Loucy (cell line): Measurements from ENCODE around the gene LY6G6F.

Source experiments
- H2AFZ ChIP-seq: fragments of 200-600 bp; sonication (generic); 2 replicates; pipeline ENCODE4 v1.6.0; 2016; ENCODE audit warnings: antibody characterized with exemption, mild to moderate bottlenecking, low read length, moderate library complexity
- H3F3A ChIP-seq: fragments of 200-600 bp; 2 replicates; pipeline ENCODE4 v1.6.0; 2016; ENCODE audit warnings: antibody characterized with exemption, low read depth, mild to moderate bottlenecking
- H3K27me3 ChIP-seq: fragments of 200-600 bp; sonication (generic); 2 replicates; pipeline ENCODE4 v1.6.1; 2014; ENCODE audit warnings: low read length, mild to moderate bottlenecking; ENCODE audit not compliant: insufficient read depth, poor library complexity, severe bottlenecking
- H3K36me3 ChIP-seq: fragments of 200-600 bp; sonication (generic); 2 replicates; pipeline ENCODE4 v1.6.1; 2016; ENCODE audit warnings: low read length; ENCODE audit not compliant: insufficient read depth
- H3K4me1 ChIP-seq: fragments of 200-600 bp; sonication (generic); 2 replicates; pipeline ENCODE4 v1.5.1; 2014; ENCODE audit warnings: low read length, mild to moderate bottlenecking; ENCODE audit not compliant: insufficient read depth, poor library complexity, severe bottlenecking
- H3K4me2 ChIP-seq: fragments of 200-600 bp; sonication (generic); 2 replicates; pipeline ENCODE4 v1.6.0; 2014; ENCODE audit warnings: antibody characterized with exemption, low read length, low read depth, mild to moderate bottlenecking; ENCODE audit not compliant: poor library complexity, severe bottlenecking
- H3K4me3 ChIP-seq: fragments of 200-600 bp; sonication (generic); 2 replicates; pipeline ENCODE4 v1.5.1; 2014; ENCODE audit warnings: low read length, mild to moderate bottlenecking, mixed read lengths; ENCODE audit not compliant: poor library complexity, severe bottlenecking
- H3K79me2 ChIP-seq: fragments of 200-600 bp; sonication (generic); 2 replicates; pipeline ENCODE4 v1.6.1; 2014; ENCODE audit warnings: low read length; ENCODE audit not compliant: insufficient read depth
- H3K9ac ChIP-seq: fragments of 200-600 bp; sonication (generic); 2 replicates; pipeline ENCODE4 v1.6.0; 2014; ENCODE audit warnings: mild to moderate bottlenecking, low read depth, low read length, moderate library complexity; ENCODE audit not compliant: poor library complexity, severe bottlenecking
- H3K9me2 ChIP-seq: fragments of 200-600 bp; sonication (generic); replicated peaks from 2 replicates; pipeline ENCODE4 v1.6.1; 2016; ENCODE audit warnings: low read depth, low read length, mixed read lengths
- H3K9me3 ChIP-seq: fragments of 200-600 bp; sonication (generic); 2 replicates; pipeline ENCODE4 v1.6.1; 2014; ENCODE audit warnings: mild to moderate bottlenecking, antibody characterized with exemption, low read length, low read depth; ENCODE audit not compliant: insufficient read depth
- H4K20me1 ChIP-seq: fragments of 200-600 bp; sonication (generic); 2 replicates; pipeline ENCODE4 v1.6.0; 2014; ENCODE audit warnings: antibody characterized with exemption, low read length, mild to moderate bottlenecking; ENCODE audit not compliant: insufficient read depth, poor library complexity, severe bottlenecking
- CTCF ChIP-seq: fragments of 200-600 bp; sonication (generic); conservative IDR thresholded peaks from 2 replicates; pipeline ENCODE4 v1.5.1; 2014; ENCODE audit warnings: mild to moderate bottlenecking, antibody characterized with exemption, low read length
- EZH2phosphoT487 ChIP-seq: fragments of 200-600 bp; IDR thresholded peaks from 2 replicates; pipeline ENCODE4 v1.6.1; 2018; ENCODE audit warnings: antibody characterized with exemption, mild to moderate bottlenecking, moderate library complexity, borderline replicate concordance

The LY6G6F gene

GRCh38 chr6:31706599-31706998, at the start of gene LY6G6F:
Gene LY6G6F, plus strand, starts transcription at chr6:31706866. Its CDS starts 41 bp downstream, at chr6:31706907.
- no peak for TF ChIP-seq CTCF
- no peak for TF ChIP-seq EZH2phosphoT487
- no peak within 1 kb of the TSS for H3K4me2 ChIP-seq
- no peaks in the 10 kb centered on the region for H3K36me3 ChIP-seq

GRCh38 chr6:31657406-31658157, 49.1 kb upstream of the LY6G6F start:
- peaks cover 41% of the 10 kb centered on the region for H3K4me1 ChIP-seq
- H3K4me3 ChIP-seq: peak overlapping the region; percentile 92
- no peak for TF ChIP-seq EZH2phosphoT487
- TF ChIP-seq CTCF: no peak
- 0 out of 2 replicates have a peak, but pooled peaks cover 7% of the 10 kb centered on the region for H3F3A ChIP-seq
- peaks cover 40% of the 10 kb centered on the region for H3K79me2 ChIP-seq
- no peaks in the 10 kb centered on the region for H3K9me2 ChIP-seq
- H3K9ac ChIP-seq: peak overlapping the region; percentile 88
- H3K4me2 ChIP-seq: peak overlapping the region; percentile 93
- peaks cover 10% of the 10 kb centered on the region for H4K20me1 ChIP-seq
- H3K9me3 ChIP-seq: no peaks in the 10 kb centered on the region
- H3K27me3 ChIP-seq: no peaks in the 10 kb centered on the region
- H3K36me3 ChIP-seq: no peaks in the 10 kb centered on the region
- H2AFZ ChIP-seq: no peak overlapping the region

More at GRCh38 chr6:31706599-31706998, at the start of gene LY6G6F:
- H3K9me3 ChIP-seq: no peaks in the 10 kb centered on the region
- no peak within 1 kb of the TSS for H2AFZ ChIP-seq
- no peak within 1 kb of the TSS for H3K4me3 ChIP-seq
- no peaks in the 10 kb centered on the region for H3K27me3 ChIP-seq
- no peak within 1 kb of the TSS for H3K9ac ChIP-seq
- H4K20me1 ChIP-seq: peaks cover 6% of the 10 kb centered on the region
- no peaks in the 10 kb centered on the region for H3F3A ChIP-seq
- H3K9me2 ChIP-seq: no peaks in the 10 kb centered on the region
- peaks cover 20% of the 10 kb centered on the region for H3K4me1 ChIP-seq
- H3K79me2 ChIP-seq: peaks cover 12% of the 10 kb centered on the region

GRCh38 chr6:31658158-31658688, 48.4 kb upstream of the LY6G6F start:
- TF ChIP-seq EZH2phosphoT487 (no peak), CTCF (no peak)
- H4K20me1 ChIP-seq: peaks cover 10% of the 10 kb centered on the region
- peak overlapping the region; percentile 92 for H3K4me3 ChIP-seq
- no peak overlapping the region for H2AFZ ChIP-seq
- peaks cover 44% of the 10 kb centered on the region for H3K4me1 ChIP-seq
- peaks cover 45% of the 10 kb centered on the region for H3K79me2 ChIP-seq
- H3K9ac ChIP-seq: peak overlapping the region; percentile 88
- H3F3A ChIP-seq: 0 out of 2 replicates have a peak, but pooled peaks cover 4% of the 10 kb centered on the region
- H3K9me3 ChIP-seq: no peaks in the 10 kb centered on the region
- H3K9me2 ChIP-seq: no peaks in the 10 kb centered on the region
- no peaks in the 10 kb centered on the region for H3K36me3 ChIP-seq
- H3K4me2 ChIP-seq: peak overlapping the region; percentile 93
- H3K27me3 ChIP-seq: no peaks in the 10 kb centered on the region
